HepG2 (cell line): ENCODE data around the gene KCNK6. TPM values are rescaled to one million over a fixed set of nuclear protein-coding genes. Genes with fewer than 3 reads are reported as not detected.

Experiments
- DNMT3B ChIP-seq: conservative IDR thresholded peaks from 2 replicates; pipeline ENCODE4 v1.6.1; 2016; ENCODE audit warnings: missing biosample characterization, control low read depth
- GATAD2A ChIP-seq: IDR thresholded peaks from 2 replicates; pipeline ENCODE4 v1.6.1; 2016
- GPN1 ChIP-seq: sonication (generic); formaldehyde crosslinking; IDR thresholded peaks from 2 replicates; pipeline ENCODE4 v1.5.1; 2020; ENCODE audit warnings: missing genetic modification reagents, borderline replicate concordance
- GTF2F1 ChIP-seq: fragments of 150-350 bp; IDR thresholded peaks from 2 replicates; pipeline ENCODE4 v1.6.1; 2014; ENCODE audit warnings: low read length
- HMG20A ChIP-seq: IDR thresholded peaks from 2 replicates; pipeline ENCODE4 v1.6.1; 2016; ENCODE audit warnings: borderline replicate concordance
- KLF15 ChIP-seq: sonication (generic); formaldehyde crosslinking; IDR thresholded peaks from 2 replicates; pipeline ENCODE4 v1.8.1; 2023; ENCODE audit warnings: borderline replicate concordance, mild to moderate bottlenecking, inconsistent platforms, missing genetic modification reagents, mixed read lengths
- MED13 ChIP-seq: sonication (generic); formaldehyde crosslinking; IDR thresholded peaks from 2 replicates; pipeline ENCODE4 v1.5.0; 2020; ENCODE audit warnings: missing genetic modification reagents
- MEF2D ChIP-seq: sonication (generic); formaldehyde crosslinking; IDR thresholded peaks from 2 replicates; pipeline ENCODE4 v1.5.1; 2020; ENCODE audit warnings: mild to moderate bottlenecking, missing genetic modification reagents
- MIER3 ChIP-seq: IDR thresholded peaks from 2 replicates; pipeline ENCODE4 v1.6.1; 2016; ENCODE audit warnings: missing compliant biosample characterization, borderline replicate concordance
- NFE2L1 ChIP-seq: sonication (generic); formaldehyde crosslinking; IDR thresholded peaks from 2 replicates; pipeline ENCODE4 v1.4.0; 2020; ENCODE audit warnings: missing genetic modification reagents, mild to moderate bottlenecking, borderline replicate concordance
- SNAI1 ChIP-seq: sonication (generic); formaldehyde crosslinking; IDR thresholded peaks from 2 replicates; pipeline ENCODE4 v1.5.0; 2020; ENCODE audit warnings: mild to moderate bottlenecking, missing genetic modification reagents, borderline replicate concordance
- SP1 ChIP-seq, 2 experiments: fragments of 450-650 bp in 1 of 2; sonication (generic) in 1 of 2; formaldehyde crosslinking in 1 of 2; IDR thresholded peaks; 2 replicates each; pipeline versions ENCODE4 v1.4.0 to v1.6.1; 2016 to 2020; ENCODE audit warnings: missing genetic modification reagents in 1 of 2
- ZKSCAN1 ChIP-seq: fragments of 150-350 bp; IDR thresholded peaks from 2 replicates; pipeline ENCODE4 v1.6.1; 2014; ENCODE audit warnings: low read length
- ZNF552 ChIP-seq: sonication (generic); formaldehyde crosslinking; IDR thresholded peaks from 2 replicates; pipeline ENCODE4 v1.9.0; 2022; ENCODE audit warnings: missing genetic modification reagents, mild to moderate bottlenecking, borderline replicate concordance
- ZNF678 ChIP-seq: sonication (generic); formaldehyde crosslinking; IDR thresholded peaks from 2 replicates; pipeline ENCODE4 v1.4.0; 2020; ENCODE audit warnings: mild to moderate bottlenecking, missing genetic modification reagents
- ZSCAN29 ChIP-seq: sonication (generic); formaldehyde crosslinking; conservative IDR thresholded peaks from 2 replicates; pipeline ENCODE4 v1.4.0; 2020; ENCODE audit warnings: mild to moderate bottlenecking, missing genetic modification reagents
- polyA plus RNA-seq, 8 experiments: library from polyadenylated mRNA; depleted of rRNA in 3 of 8; stranded (reverse) in 7 of 8; unstranded in 1 of 8; fragments of >200 nt; fragmentation: Illumina TruSeq in 4 of 8; extraction: Trizol in 4 of 8; gene quantifications; 2 replicates each; pipeline versions ENCODE4 v1.2.1 to v1.2.3, GENCODE V29; 2011 to 2016; ENCODE audit warnings: low read depth in 4 of 8, missing spikeins in 1 of 8, mixed read lengths in 1 of 8; ENCODE audit not compliant: insufficient read depth in 1 of 8
- total RNA-seq, 5 experiments: library from RNA; depleted of rRNA; stranded (reverse); fragments of >200 nt; fragmentation: Illumina TruSeq; extraction: Trizol; gene quantifications; 2 replicates each; pipeline ENCODE4 v1.2.3, GENCODE V29; 2016; ENCODE audit warnings: low read depth in 1 of 5
- TF ChIP-seq, protein P1 (sequence below): sonication (generic); formaldehyde crosslinking; IDR thresholded peaks from 2 replicates; pipeline ENCODE4 v1.5.1; 2020; ENCODE audit warnings: mild to moderate bottlenecking, missing genetic modification reagents, borderline replicate concordance
- TF ChIP-seq, protein P2 (sequence below): sonication (generic); formaldehyde crosslinking; IDR thresholded peaks from 2 replicates; pipeline ENCODE4 v1.8.1; 2023; ENCODE audit warnings: mild to moderate bottlenecking, missing genetic modification reagents
- TF ChIP-seq, protein P3 (sequence below): sonication (generic); formaldehyde crosslinking; conservative IDR thresholded peaks from 2 replicates; pipeline ENCODE4 v1.5.0; 2020; ENCODE audit warnings: missing genetic modification reagents
- TF ChIP-seq, protein P4 (sequence below): sonication (generic); formaldehyde crosslinking; IDR thresholded peaks from 2 replicates; pipeline ENCODE4 v1.5.1; 2020; ENCODE audit warnings: mild to moderate bottlenecking, moderate library complexity, missing genetic modification reagents

Gene KCNK6
- total and polyA plus RNA-seq, 2 of the 13 experiments (the other 11 are each of a cell fraction or from before 2014, with no cell fraction given): 0.03 TPM; not detected in 1

DNA sequence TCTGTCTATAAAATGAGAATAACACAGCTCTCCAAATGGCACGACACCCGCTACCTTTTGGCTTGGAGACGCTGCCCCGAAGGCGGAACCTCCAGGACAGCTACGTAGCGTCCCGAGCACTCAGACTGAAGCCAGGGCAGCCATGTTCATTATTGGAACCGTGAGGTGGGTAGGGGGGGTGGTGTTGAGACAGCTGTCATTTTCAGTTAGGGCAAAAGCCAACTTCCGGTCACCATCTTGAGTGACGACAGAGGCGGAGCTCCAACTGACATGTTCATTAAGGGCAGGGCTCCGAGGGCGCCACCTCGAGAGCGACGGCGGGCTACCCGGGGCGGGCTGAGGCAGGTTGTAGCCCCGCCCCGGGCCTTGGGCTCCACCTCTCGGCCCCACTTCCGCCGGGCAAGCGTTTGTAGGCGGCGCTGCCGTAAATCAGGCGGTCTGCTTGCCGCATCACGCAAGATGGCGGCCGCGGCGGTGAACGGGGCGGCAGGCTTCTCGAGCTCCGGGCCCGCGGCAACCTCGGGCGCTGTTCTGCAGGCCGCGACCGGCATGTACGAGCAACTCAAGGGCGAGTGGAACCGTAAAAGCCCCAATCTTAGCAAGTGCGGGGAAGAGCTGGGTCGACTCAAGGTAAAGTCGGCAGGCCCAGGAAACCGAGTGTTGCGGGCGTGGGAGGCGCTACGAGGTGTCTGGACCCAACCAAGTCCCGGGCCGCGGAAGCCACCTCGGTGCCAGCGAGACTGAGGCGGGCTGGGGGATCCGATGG, 54.9 kb downstream of the KCNK6 start, which contains the start of gene PSMD8 (continued):
- TF ChIP-seq MED13 (CRISPR knock-in tag): peak; percentile 52; the same call in 1 of the 2 replicates
- TF ChIP-seq MIER3 (CRISPR knock-in tag): no peak; the same call in 1 of the 2 replicates
- TF ChIP-seq MEF2D (CRISPR knock-in tag): peak; percentile 95; the same call in 1 of the 2 replicates
- TF ChIP-seq ZNF678 (CRISPR knock-in tag): peak; percentile 56; the same call in 1 of the 2 replicates
- peak; percentile 46 for TF ChIP-seq GATAD2A (CRISPR knock-in tag)
- TF ChIP-seq ZSCAN29 (CRISPR knock-in tag): peak; percentile 94
- peak; percentile 86; the same call in 1 of the 2 replicates for TF ChIP-seq SNAI1 (CRISPR knock-in tag)
- TF ChIP-seq GPN1 (CRISPR knock-in tag): 0 out of 2 replicates have a peak, but pooled peaks have one; percentile 50
- TF ChIP-seq NFE2L1 (CRISPR knock-in tag): peak; percentile 93; the same call in 1 of the 2 replicates
- 0 out of 2 replicates have a peak, but pooled peaks have one; percentile 18 for TF ChIP-seq HMG20A
- TF ChIP-seq, protein P1, sequence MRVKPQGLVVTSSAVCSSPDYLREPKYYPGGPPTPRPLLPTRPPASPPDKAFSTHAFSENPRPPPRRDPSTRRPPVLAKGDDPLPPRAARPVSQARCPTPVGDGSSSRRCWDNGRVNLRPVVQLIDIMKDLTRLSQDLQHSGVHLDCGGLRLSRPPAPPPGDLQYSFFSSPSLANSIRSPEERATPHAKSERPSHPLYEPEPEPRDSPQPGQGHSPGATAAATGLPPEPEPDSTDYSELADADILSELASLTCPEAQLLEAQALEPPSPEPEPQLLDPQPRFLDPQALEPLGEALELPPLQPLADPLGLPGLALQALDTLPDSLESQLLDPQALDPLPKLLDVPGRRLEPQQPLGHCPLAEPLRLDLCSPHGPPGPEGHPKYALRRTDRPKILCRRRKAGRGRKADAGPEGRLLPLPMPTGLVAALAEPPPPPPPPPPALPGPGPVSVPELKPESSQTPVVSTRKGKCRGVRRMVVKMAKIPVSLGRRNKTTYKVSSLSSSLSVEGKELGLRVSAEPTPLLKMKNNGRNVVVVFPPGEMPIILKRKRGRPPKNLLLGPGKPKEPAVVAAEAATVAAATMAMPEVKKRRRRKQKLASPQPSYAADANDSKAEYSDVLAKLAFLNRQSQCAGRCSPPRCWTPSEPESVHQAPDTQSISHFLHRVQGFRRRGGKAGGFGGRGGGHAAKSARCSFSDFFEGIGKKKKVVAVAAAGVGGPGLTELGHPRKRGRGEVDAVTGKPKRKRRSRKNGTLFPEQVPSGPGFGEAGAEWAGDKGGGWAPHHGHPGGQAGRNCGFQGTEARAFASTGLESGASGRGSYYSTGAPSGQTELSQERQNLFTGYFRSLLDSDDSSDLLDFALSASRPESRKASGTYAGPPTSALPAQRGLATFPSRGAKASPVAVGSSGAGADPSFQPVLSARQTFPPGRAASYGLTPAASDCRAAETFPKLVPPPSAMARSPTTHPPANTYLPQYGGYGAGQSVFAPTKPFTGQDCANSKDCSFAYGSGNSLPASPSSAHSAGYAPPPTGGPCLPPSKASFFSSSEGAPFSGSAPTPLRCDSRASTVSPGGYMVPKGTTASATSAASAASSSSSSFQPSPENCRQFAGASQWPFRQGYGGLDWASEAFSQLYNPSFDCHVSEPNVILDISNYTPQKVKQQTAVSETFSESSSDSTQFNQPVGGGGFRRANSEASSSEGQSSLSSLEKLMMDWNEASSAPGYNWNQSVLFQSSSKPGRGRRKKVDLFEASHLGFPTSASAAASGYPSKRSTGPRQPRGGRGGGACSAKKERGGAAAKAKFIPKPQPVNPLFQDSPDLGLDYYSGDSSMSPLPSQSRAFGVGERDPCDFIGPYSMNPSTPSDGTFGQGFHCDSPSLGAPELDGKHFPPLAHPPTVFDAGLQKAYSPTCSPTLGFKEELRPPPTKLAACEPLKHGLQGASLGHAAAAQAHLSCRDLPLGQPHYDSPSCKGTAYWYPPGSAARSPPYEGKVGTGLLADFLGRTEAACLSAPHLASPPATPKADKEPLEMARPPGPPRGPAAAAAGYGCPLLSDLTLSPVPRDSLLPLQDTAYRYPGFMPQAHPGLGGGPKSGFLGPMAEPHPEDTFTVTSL (CRISPR knock-in tag): peak; percentile 35; the same call in 1 of the 2 replicates
- TF ChIP-seq, protein P2, sequence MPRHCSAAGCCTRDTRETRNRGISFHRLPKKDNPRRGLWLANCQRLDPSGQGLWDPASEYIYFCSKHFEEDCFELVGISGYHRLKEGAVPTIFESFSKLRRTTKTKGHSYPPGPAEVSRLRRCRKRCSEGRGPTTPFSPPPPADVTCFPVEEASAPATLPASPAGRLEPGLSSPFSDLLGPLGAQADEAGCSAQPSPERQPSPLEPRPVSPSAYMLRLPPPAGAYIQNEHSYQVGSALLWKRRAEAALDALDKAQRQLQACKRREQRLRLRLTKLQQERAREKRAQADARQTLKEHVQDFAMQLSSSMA (CRISPR knock-in tag): peak; percentile 84; the same call in 1 of the 2 replicates
- TF ChIP-seq, protein P3, sequence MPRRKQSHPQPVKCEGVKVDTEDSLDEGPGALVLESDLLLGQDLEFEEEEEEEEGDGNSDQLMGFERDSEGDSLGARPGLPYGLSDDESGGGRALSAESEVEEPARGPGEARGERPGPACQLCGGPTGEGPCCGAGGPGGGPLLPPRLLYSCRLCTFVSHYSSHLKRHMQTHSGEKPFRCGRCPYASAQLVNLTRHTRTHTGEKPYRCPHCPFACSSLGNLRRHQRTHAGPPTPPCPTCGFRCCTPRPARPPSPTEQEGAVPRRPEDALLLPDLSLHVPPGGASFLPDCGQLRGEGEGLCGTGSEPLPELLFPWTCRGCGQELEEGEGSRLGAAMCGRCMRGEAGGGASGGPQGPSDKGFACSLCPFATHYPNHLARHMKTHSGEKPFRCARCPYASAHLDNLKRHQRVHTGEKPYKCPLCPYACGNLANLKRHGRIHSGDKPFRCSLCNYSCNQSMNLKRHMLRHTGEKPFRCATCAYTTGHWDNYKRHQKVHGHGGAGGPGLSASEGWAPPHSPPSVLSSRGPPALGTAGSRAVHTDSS (CRISPR knock-in tag): no peak
- no peak for TF ChIP-seq ZKSCAN1
- no peak for TF ChIP-seq KLF15 (CRISPR knock-in tag)
- TF ChIP-seq DNMT3B (CRISPR knock-in tag): no peak
- TF ChIP-seq ZNF552 (CRISPR knock-in tag): peak; percentile 79; the same call in 1 of the 2 replicates
- no peak for TF ChIP-seq SP1 (IDR thresholded peaks at IDR 0.05)
- TF ChIP-seq SP1 (CRISPR knock-in tag; IDR thresholded peaks at IDR 0.05): peak; percentile 63
- no peak for TF ChIP-seq GTF2F1
- TF ChIP-seq, protein P4, sequence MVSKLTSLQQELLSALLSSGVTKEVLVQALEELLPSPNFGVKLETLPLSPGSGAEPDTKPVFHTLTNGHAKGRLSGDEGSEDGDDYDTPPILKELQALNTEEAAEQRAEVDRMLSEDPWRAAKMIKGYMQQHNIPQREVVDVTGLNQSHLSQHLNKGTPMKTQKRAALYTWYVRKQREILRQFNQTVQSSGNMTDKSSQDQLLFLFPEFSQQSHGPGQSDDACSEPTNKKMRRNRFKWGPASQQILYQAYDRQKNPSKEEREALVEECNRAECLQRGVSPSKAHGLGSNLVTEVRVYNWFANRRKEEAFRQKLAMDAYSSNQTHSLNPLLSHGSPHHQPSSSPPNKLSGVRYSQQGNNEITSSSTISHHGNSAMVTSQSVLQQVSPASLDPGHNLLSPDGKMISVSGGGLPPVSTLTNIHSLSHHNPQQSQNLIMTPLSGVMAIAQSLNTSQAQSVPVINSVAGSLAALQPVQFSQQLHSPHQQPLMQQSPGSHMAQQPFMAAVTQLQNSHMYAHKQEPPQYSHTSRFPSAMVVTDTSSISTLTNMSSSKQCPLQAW (CRISPR knock-in tag): peak; percentile 75
